ENCODE measurements around the gene ENG. TPM values are rescaled to one million over a fixed set of nuclear protein-coding genes. Genes with fewer than 3 reads are reported as not detected.

ENG gene
- total RNA-seq, 1 donor, result 30.7 TPM

GRCh38 chr9:127896395-127897192 lies 42.1 kb upstream of the ENG start:
- H3K4me3 ChIP-seq (ENCODE audit: low read depth, low read length), result peak overlapping the region; percentile 31
- TF ChIP-seq, protein P1, sequence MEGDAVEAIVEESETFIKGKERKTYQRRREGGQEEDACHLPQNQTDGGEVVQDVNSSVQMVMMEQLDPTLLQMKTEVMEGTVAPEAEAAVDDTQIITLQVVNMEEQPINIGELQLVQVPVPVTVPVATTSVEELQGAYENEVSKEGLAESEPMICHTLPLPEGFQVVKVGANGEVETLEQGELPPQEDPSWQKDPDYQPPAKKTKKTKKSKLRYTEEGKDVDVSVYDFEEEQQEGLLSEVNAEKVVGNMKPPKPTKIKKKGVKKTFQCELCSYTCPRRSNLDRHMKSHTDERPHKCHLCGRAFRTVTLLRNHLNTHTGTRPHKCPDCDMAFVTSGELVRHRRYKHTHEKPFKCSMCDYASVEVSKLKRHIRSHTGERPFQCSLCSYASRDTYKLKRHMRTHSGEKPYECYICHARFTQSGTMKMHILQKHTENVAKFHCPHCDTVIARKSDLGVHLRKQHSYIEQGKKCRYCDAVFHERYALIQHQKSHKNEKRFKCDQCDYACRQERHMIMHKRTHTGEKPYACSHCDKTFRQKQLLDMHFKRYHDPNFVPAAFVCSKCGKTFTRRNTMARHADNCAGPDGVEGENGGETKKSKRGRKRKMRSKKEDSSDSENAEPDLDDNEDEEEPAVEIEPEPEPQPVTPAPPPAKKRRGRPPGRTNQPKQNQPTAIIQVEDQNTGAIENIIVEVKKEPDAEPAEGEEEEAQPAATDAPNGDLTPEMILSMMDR (IDR thresholded peaks at IDR 0.05; ENCODE audit: insufficient read depth, low read depth, low read length), result no peak
- no peak for DNase-seq (ENCODE audit: low read depth)

DNA sequence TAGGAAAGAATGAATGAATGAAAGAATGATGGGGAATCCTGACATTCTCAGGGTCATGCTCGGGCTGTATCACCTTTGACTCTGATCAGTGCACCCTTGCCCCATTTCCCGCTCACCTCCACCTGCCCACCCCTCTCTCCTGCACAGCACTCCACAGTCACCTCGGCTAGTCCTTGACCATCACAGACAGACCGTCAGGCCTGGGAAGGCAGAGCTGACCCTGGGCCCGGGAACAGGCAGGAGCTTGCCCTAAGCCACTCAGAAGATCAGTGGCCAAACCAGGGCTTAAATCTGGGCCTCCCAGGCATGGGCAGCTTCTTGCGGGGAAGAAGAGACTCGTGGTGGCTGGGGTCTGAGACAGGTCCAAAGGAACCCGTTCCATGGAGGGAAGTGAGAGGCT lies 41.4 kb upstream of the ENG start:
- no peak overlapping the region for H3K4me3 ChIP-seq (ENCODE audit: low read depth, low read length)
- TF ChIP-seq, protein P1 (IDR thresholded peaks at IDR 0.05; ENCODE audit: insufficient read depth, low read depth, low read length), result no peak
- DNase-seq (ENCODE audit: low read depth), result no peak

DNA sequence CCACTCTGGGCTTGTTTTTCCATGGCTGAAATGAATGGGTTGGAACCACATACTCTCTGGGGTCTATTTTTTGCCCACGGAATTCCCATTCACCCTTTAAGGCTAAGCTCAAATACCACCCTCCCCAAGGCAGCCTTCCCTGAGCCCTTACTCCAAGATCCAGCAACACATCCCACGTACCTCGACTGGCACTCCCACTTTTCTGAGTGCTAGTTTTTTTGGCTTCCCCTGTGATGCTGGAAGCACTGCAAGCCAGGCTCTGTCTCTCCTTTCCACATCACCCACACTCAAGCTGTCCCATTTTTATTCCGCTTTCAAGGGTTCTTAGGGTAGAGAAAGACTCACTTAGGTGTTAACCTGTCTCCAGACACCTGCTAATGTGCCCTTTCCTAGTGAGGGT lies 38.9 kb upstream of the ENG start:
- no peak overlapping the region for H3K4me3 ChIP-seq (ENCODE audit: low read depth, low read length)
- no peak for DNase-seq (ENCODE audit: low read depth)
- TF ChIP-seq, protein P1 (IDR thresholded peaks at IDR 0.05; ENCODE audit: insufficient read depth, low read depth, low read length), result no peak

- no peak overlapping the region for H3K4me3 ChIP-seq (ENCODE audit: low read depth, low read length)
- TF ChIP-seq, protein P1 (IDR thresholded peaks at IDR 0.05; ENCODE audit: insufficient read depth, low read depth, low read length), result no peak
- no peak for DNase-seq (ENCODE audit: low read depth)
Observed at GRCh38 chr9:127892831-127893230, 38.4 kb upstream of the ENG start.

- DNase-seq (ENCODE audit: low read depth), result no peak
- H3K4me3 ChIP-seq (ENCODE audit: low read depth, low read length), result no peak overlapping the region
- TF ChIP-seq, protein P1 (IDR thresholded peaks at IDR 0.05; ENCODE audit: insufficient read depth, low read depth, low read length), result no peak
Observed at GRCh38 chr9:127890053-127890452, 35.6 kb upstream of the ENG start.

- no peak for DNase-seq (ENCODE audit: low read depth)
- TF ChIP-seq, protein P1 (IDR thresholded peaks at IDR 0.05; ENCODE audit: insufficient read depth, low read depth, low read length), result peak; percentile 29
- H3K4me3 ChIP-seq (ENCODE audit: low read depth, low read length), result no peak overlapping the region
Observed at GRCh38 chr9:127887792-127888191, 33.3 kb upstream of the ENG start.

All from fibroblast of villous mesenchyme (primary cell).